ENCODE data around the gene SMTNL2.
"Not testable (repeated sequence)": the region's sequence is repeated elsewhere in the genome, so short reads cannot be mapped to it uniquely, and the experiment has no call there.

Gene SMTNL2

DNA sequence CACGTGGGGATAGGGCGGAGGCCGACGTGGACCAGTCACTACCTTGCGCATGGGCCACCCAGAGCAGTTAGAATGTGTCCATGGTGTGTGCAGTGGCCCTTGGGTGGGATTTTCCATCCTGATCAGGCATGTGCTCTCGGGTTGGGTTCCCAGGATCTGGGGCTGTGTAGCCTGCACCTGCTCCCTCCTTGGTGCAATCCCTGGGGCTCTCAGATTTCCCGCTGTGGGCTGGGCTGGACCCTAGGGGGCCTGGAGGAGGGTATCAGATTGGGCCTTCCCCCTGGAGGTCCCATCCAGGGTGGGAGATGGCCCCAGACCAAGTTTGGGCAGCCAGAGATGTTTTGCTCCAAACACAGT lies 1.3 kb downstream of the SMTNL2 start:
- no peak for DNase-seq (ENCODE audit: low read depth)

DNA sequence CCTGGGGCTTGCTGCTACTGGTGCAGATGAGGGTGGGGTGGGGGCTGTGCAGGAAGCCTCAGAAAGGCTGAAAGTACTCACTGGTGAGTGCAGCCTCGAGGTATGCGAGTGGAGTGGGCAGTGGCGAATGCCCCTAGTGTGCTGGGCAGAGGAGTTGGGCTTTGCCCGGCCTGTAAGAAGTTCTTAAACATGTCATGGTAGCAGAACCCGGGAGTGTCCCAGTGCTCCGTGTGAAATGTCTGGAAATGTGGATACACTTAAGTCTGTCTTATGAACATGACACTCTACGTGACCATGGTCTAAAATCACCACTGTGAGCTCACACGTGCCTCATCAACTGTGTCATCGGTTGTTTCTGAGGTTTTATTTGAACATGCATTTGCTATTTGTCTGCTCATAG lies 1.7 kb downstream of the SMTNL2 start:
- no peak for DNase-seq (ENCODE audit: low read depth)

DNA sequence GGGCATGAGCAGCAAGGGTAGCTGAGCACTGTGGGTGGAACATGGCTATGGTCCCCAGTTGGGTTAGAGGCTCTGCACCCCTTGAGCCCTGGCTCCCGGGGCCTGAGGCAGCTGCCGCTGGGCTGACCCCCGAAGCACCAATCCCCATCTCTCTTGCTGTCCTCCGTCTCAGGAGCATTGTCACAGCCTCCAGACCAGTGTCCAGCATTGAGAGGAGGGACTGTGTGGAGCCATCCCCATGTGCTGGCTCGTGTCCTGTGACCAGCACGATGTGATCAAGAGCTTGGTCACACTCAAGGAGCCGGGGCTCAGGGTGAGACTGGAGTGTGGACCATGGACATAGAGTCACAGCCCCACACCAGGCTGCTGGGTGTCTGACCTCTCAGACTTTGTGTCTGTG lies 2.9 kb downstream of the SMTNL2 start:
- no peak for DNase-seq (ENCODE audit: low read depth)

DNA sequence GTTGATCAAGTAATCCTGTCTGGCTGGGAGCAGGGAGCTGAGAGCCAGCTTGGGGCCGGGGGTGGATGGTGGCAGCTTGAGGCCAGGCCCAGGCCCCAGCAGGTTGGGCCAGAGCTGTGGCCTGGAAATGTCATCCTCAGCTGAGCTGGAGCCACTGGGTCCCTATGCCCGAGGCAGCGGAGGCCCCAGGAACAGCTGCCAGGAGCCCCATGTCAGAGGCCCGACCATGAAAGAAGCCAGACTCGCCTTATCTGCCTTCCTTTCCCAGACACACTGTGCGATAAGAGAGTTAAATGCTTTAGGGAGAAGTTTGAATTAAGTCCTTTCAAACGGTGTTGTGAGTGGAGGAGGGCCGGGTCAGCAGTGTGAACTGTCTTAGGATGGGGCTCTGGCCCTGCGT lies 3.5 kb downstream of the SMTNL2 start:
- DNase-seq (ENCODE audit: low read depth), result no peak

DNA sequence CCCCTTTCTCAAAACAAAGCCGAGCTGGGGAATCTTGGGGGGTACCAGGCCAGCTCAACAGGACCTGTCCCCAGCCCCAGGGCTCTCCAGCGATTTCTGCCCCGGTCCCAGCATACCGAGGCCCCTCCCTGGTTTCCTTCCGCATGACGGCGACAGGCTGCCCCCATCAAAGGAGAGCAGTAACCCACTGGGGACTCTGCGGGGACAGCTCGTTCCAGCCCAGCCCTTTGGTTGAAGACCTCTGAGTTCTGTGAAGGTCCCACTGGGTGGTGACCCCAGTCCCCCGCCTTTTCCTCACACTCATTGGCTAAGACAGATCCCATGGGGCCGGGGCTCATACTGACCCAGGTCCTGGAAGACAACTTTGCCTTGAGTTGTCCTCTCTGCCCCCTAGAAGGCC lies 4.1 kb downstream of the SMTNL2 start:
- no peak for DNase-seq (ENCODE audit: low read depth)

DNA sequence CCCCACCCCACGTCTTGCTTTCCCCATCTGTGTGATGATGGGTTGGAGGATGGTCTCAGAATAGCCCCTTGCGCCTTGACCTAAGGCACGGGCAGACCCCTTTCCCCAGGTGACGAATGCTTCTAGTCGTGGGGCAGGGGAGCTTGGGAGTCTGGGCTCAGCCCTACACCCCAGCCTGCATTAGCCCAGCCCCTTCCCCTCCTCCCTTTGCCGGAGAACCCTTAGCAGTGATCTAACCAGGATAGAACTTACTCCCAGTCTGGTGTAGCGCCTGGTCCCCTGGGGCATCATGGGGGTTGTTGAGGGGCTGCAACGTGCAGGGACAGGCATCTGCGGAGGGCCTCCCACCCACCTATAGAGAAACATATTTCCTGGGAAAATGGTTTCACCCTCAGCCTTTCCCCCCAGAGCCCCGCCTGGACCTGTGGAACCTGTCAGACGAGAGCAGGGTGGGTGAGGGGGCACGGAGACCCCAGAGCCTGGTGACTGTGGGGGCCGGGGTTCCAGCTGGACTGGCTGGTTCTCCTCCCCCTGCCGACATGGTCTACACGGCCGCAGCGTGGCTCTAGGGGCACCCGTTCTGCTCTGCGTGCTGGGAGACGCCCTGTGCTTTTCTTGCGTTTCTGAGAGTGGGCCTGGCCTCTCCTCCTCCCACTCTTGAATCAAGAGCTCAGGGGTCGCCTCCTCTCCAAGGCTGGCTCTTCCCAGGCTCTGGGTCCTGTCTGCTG lies 4.7 kb downstream of the SMTNL2 start:
- no peak for DNase-seq (ENCODE audit: low read depth)

DNA sequence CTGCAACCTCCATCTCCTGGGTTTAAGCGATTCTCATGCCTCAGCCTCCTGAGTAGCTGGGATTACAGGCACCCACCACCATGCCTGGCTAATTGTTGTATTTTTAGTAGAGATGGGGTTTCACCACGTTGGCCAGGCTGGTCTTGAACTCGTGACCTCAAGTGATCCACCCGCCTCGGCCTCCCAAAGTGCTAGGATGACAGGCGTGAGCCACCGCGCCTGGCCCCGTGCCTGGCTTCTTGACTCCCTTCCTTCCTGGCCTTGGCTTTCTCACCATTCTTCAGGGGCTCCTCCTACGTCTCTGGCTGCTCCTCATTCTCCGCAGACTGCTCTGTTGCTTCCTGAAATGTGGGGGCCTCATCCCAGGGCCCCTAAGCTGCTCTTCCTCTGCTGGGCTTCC lies 5.7 kb downstream of the SMTNL2 start:
- not testable (repeated sequence) for DNase-seq (ENCODE audit: low read depth)

DNA sequence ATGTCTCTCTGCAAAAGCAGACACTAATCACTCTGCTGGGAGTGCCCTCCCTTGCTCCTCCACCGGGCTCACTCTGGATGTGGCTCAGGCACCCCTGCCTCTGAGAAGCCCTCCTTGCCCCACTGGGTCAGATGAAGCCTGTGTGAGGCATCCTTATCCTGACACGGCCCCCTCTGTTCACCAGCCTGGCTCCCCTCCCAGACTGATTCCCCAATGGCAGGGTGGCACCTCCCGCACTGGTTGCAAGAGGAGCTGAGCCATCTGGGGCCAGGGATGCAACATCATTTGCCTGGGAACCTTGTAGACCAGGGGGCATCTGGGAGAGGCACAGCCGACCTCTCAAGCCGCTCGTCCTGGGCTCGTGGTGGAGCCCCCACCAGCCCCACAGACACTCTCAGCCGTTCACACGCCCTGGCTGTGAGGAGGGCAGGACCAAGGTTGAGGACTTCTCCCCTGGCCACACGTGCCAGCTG lies 6.7 kb downstream of the SMTNL2 start:
- no peak for DNase-seq (ENCODE audit: low read depth)

DNA sequence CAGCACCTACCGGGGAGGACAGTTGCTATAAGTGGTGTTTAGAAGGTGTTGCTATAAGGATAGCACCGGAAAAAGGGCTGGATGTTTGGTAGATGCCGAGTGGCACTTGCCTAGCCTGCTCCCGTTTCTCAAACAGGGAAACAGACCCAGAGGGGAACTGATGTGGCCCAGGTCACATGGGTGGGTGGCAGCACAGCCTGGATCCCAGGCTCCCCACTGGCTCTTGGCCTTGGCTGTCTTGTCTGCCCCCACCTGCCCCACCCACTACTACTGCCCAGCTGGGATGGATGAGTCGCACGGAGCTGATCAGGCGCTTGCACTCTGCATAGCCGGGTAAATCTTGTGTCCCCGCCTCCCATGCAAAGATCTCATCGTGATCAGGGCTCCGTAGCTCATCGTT lies 7.2 kb downstream of the SMTNL2 start:
- DNase-seq (ENCODE audit: low read depth), result no peak

DNA sequence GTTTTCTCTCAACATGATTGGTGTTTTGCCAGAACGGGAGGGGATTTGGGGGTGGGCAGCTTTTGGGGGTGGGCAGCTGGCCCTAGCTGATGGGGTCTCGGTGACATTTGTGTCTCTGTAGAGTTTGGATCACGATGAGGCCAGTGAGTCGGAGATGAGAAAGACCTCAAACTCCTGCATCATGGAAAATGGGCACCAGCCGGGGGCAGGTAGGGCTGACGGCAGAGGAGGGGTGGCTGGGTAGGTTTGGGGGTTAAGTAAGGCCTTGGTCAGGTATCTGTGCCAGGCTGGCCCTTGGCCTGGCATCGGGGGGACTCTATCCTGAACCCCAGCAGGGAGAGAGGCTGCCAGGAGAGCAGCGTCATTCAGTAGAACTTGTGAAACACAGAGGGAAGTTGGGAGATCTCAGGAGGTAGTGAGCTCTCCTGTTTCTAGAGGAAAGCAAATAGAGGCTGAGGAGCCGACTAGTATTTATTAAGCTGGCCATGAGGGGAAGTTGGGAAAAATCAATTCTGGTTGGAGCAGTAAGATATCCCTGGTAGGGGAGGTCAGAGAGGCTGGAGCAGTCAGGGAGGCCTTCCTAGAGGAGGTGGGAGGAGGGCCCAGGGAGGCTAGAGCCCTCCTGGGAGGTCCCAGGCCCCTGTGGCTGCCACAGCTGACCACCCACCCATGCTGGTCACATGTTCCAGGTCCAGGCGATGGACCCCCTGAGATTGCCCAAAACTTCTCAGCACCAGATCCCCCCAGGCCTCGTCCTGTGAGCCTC lies 8.1 kb downstream of the SMTNL2 start:
- DNase-seq (ENCODE audit: low read depth), result no peak

DNA sequence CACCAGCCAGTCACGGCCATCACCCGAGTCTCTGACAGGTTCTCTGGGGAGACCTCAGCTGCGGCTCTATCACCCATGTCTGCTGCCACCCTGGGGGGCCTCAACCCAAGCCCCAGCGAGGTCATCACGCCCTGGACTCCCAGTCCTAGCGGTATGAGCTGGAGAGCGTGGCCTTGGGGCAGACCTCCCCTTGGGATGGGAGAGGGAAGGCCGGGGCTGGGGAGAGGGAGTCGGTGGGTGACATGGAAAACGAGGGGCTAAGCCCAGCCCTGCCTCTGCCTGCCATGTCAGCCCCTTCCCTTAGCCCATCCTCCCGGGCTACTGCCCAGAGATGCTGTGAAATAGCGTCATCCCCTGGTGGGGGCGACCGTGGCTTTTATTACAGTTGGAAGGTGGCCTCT lies 8.7 kb downstream of the SMTNL2 start:
- DNase-seq (ENCODE audit: low read depth), result no peak

DNA sequence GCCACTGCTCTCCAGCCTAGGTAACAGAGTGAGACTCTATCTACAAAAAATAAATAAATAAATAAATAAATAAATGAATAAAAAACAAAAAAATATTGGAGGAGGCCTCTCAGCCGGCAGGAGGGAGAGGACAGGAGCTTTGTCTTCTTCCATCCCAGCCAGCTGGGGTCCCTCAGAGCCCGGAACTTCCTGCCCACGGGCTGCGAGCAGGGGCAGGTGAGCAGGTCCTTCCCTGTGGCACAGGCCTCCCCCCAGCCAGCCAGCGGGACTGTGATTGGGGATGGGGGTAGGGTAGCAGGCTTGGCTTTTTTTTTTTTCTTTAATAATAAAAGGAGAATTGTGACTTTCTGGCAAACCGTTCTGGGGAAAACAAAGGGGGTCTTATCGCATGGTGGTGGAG lies 10.1 kb downstream of the SMTNL2 start:
- DNase-seq (ENCODE audit: low read depth), result no peak

DNA sequence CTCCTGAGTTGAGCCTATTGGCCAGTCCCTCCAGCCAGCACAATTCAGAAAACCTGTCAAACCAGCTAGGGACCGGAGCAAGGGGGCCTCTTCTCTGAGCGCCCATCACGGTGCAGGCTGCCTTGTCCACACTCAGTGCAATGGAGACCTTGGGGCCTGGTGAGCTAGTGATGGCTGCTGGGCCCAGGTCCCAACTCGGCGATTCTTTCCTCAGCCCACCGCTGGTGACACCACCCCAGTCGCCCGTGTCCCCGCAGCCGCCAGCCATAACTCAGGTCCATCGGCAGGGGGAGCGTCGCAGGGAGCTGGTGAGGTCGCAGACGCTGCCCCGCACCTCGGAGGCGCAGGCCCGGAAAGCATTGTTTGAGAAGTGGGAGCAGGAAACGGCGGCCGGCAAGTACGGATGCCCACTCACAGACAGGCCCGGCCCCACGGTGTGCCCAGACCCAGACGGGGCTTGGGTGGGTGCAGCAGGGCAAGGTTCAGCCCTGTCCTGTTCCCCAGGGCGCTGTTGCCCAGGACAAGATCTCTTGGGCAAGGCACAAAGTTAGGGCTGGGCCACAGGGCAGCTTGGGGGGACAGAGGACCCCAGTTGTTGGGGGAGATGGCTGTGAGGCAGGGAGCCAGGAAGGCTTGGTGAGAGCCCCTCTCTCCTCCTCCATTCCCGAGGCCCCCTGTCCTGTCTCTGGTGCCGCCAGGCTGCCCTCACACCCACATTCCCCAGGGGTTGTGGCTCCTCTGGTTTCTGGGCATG lies 10.8 kb downstream of the SMTNL2 start:
- no peak for DNase-seq (ENCODE audit: low read depth)

DNA sequence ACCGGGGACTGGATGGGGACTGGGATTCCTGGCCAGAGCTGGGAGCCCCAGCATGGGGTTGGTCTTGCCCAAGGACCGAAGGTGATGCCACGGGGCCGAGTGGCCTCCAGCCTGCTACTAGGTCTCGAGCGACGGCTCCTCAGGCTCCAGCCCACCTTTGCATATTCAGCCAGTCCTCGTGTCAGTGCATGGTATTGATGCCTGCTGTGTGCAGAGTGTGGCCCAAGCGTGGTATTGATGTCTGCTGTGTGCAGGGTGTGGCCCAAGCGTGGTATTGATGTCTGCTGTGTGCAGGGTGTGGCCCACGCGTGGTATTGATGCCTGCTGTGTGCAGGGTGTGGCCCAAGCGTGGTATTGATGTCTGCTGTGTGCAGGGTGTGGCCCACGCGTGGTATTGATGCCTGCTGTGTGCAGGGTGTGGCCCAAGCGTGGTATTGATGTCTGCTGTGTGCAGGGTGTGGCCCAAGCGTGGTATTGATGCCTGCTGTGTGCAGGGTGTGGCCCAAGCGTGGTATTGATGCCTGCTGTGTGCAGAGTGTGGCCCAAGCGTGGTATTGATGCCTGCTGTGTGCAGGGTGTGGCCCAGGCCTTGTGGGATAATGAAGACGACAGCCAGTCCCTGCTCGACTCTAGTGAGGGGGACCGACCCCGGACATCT lies 11.5 kb downstream of the SMTNL2 start:
- not testable (repeated sequence) for DNase-seq (ENCODE audit: low read depth)

DNA sequence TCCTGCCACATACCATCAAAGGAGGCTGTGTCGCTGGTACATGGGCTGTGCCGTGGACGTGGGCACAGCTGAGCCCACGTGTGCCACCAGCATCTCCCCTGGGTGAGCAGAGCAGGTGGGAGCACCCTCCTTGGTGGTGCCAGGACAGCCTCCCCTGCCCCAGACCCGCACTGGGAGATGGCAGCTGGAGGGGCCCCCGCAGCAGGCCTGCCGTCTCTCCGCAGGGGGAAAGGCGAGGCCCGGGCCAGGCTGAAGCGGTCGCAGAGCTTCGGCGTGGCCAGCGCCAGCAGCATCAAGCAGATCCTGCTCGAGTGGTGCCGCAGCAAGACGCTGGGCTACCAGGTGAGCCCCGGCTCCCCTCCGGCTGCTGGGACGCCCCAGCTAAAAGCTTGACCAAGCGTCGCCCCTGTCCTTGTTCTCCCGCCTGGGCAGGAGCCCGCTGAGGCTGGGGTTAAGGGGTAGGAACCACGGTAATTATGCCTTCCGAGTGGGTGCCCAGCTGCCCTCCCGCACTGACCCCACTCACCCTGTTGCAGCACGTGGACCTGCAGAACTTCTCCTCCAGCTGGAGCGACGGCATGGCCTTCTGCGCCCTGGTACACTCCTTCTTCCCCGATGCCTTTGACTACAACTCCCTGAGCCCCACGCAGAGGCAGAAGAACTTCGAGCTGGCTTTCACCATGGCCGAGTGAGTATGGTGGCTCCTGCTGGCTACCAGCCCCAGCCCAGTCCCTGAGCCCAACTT lies 12.5 kb downstream of the SMTNL2 start:
- DNase-seq (ENCODE audit: low read depth), result no peak

DNA sequence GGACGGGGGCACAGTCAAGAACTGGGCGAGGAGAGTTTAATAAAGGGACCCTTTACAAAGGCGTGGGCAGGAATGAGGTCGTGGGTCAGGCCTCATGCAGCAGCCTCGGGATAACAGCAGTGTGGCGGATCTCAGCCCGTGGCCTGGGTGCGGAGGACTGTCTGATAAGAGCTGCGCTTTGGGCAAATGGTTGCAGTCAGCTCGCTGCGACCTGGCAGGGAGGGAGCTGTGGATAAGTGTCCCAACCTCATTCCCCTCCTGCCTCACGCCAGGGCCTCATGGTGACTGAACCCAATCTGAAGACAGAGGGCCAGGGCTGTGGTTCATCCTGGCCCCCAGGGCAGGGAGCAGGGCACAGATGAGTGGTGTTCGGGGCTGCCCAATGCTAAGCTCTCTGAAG lies 13.6 kb downstream of the SMTNL2 start:
- DNase-seq (ENCODE audit: low read depth), result no peak

DNA sequence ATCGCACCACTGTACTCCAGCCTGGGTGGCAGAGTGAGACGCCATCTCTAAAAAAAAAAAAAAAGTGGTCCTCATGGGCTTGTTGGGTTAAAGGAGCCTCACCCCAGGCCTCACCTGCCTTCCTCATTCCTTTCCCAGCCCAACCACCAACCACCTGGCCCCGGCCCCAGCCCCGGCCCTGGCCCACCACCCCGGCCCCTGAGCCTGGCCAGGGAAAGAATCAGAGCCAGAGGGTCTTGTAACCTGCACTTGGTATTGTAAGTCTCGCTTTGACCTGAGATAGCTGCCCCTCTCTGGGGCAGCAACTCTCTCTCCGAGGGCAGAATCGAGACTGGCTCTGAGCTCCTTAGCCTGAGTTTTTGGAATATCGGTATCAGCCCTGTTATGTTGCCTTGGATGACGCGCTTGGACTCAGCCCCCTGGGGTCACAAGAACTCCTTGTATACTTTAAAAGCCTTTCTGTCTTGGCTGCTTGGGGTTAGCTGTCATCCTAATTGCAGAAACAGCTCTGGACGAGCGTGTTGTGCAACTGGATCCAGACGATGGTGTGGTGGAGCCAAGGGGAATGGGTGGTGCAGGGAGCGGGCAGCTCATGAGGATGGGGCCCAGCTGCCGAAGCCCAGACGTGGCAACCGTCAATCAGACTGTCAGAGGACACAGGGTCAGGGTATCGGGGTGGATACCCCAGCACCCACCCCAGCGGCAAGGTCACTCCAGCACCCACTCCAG lies 14.6 kb downstream of the SMTNL2 start:
- no peak for DNase-seq (ENCODE audit: low read depth)

DNA sequence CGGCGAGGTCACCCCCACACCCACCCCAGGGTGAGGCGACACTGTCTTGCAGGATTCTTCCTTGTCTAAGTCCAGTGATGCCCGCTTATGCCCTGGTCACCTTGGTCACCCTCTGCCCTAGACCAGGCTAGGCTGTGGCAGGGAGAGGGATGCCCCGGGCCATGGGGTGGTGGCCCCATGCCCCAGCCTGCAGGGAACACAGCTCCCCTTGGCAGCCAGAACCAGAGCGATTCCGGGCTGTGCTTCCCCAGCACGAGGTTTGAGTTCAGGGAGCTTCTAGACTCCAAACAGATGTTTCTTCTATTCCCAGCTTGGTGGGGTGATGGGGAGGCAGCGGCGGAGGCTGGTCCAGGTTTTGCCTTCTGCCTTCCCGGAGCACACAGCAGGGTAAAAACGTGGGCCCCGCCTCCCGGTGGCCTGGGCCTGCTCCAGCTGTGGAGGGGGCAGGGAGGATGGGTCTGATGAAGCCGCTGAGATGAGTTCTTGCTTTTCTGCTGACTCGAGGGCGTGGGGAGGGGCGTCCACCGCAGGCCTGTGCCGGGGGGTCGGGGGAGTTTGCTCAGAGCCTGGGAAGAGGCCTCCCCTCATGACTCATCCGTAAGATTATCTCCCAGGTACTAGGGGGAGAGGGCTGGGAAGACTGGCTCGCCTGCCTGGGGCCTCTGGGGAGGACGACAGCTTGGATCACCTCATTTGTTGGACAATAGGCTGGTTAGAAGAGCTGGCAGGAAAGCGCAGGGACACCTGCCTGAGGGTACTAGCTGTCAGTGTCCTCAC lies 15.4 kb downstream of the SMTNL2 start:
- no peak for DNase-seq (ENCODE audit: low read depth)

DNA sequence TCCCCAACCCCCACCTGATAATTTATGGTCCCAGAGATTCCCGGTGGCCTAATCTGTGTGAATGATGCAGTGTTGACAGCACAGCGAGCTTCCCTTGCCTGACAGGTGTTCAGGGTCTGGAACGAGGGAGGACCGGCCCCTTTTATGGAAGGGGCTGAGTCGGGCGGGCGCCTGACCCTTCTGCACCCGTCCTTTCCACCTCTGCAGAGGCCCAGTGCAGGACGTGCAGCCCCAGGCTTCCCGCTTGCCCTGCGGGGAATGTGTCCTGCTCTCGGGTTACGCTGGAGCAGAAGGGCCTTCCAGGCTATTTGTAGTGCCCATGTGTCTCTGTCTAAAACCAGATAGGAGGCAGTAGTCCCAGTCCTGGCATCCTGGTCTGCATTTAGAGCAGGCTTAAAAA lies 16.2 kb downstream of the SMTNL2 start:
- no peak for DNase-seq (ENCODE audit: low read depth)

DNA sequence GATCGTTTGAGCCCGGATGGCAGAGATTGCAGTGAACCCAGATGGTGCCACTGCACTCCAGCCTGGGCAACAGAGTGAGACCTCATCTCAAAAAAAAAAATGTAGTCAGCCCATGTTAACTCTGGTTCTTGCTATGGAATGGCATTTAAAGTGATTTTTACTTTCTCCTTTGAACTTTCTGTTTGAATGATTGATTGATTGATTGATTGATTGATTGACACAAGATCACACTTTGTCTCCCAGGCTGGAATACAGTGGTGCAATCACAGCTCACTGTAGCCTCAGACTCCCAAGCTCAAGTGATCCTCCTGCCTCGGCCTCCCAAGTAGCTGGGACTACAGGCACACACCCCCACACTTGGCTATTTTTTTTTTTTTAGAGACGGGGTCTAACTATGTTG lies 17.0 kb downstream of the SMTNL2 start:
- no peak for DNase-seq (ENCODE audit: low read depth)

Measured in stimulated activated CD8-positive, alpha-beta memory T cell treated with anti-CD3 and anti-CD28 coated beads, Interleukin-15, amount 100 ng/mL, for 1 hour (primary cell).